LNCaP clone FGC (cell line): Measurements from ENCODE around the gene AKT1S1.

Experiments
- DNase-seq: peaks from one replicate; pipeline ENCODE4 v3.0.0-alpha.2; 2011; ENCODE audit warnings: low read depth
- H3K4me3 ChIP-seq: 2 replicates; pipeline ENCODE4 v1.5.1; 2011; ENCODE audit warnings: mild to moderate bottlenecking, low read depth, low read length, control low read depth
- CTCF ChIP-seq: IDR thresholded peaks from 2 replicates; pipeline ENCODE4 v1.5.1; 2012; ENCODE audit warnings: mild to moderate bottlenecking; ENCODE audit not compliant: control insufficient read depth, insufficient read depth; ENCODE audit errors: extremely low read depth

AKT1S1 gene

DNA sequence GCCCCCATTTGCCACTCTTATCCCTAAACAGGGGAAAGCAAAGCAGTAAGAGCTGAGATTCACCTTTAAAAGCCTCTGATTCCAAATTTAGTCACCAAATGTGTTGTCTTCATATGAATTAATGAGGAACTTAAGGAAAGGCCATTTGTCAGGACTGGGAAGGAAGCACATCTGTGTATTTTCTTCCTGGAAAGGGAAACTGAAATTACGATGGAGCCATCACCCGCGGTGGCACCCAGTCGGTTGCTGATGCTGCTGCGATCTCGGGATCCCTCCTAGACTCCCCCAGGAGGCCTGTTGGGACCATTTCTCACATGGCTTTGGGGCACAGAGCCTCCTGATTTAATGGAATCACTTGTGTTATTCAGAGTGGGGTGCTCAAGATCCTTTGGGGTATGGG is 27.0 kb upstream of the AKT1S1 start:
- no peak overlapping the region for H3K4me3 ChIP-seq
- DNase-seq, result no peak
- TF ChIP-seq CTCF, result no peak

DNA sequence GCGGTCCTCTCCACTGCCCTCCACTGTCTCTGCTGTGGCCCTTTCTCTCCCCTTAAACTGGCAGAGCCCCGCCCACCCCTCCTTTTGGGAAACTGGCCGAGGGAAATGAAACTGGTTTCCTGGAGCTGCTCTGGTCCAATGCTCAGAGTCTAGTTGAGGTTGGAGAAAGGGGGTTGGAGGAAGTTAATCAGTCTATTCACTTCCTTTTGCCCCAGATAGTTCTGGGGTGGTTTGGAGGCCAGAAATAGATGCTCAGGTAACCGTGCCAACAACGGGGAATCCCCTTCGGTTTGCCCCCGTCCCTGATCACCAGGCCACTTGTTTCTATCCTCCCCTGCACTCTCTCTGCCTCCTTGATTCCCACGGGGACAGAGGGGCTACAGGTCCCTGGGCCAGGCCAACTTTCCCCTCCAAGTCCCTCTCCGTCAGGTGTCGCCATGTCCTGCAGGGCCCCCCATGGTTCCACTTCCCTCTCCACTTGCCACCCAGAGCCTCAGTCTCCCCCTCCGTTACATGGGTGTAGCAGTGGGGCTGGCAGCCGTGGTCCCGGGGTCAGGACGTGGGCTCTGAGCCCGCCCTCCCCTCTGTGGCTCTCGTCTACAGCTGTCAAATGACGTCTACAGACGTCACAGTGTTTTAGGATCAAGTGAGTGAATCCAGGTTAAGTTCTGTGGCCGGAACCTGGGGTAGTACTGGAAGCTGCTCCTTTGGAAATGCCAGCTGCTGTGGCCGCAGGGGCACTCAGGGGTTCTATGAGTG is 19.9 kb upstream of the AKT1S1 start, which contains the start of gene IL4I1:
IL4I1 (minus strand) TSS at position 25 of the 759 bp plus-strand sequence. CDS start 727 bp downstream, outside the sequence.
- no peak within 1 kb of the TSS for H3K4me3 ChIP-seq
- TF ChIP-seq CTCF, result no peak
- DNase-seq, result no peak

- no peak for DNase-seq
- TF ChIP-seq CTCF, result no peak
- no peak overlapping the region for H3K4me3 ChIP-seq
Measured at GRCh38 chr19:49895566-49896297, 18.6 kb upstream of the AKT1S1 start.

GRCh38 chr19:49894879-49895565 is 17.9 kb upstream of the AKT1S1 start:
- TF ChIP-seq CTCF, result no peak
- H3K4me3 ChIP-seq, result no peak overlapping the region

GRCh38 chr19:49894011-49894664 is 17.0 kb upstream of the AKT1S1 start:
- no peak for DNase-seq

More at GRCh38 chr19:49894879-49895565, 17.9 kb upstream of the AKT1S1 start:
- DNase-seq, result no peak

More at GRCh38 chr19:49894011-49894664, 17.0 kb upstream of the AKT1S1 start:
- no peak overlapping the region for H3K4me3 ChIP-seq
- no peak for TF ChIP-seq CTCF
